Stimulated activated CD4-positive, alpha-beta T cell treated with anti-CD3 and anti-CD28 coated beads, TNF-alpha, amount 100 ng/mL, for 24 hours (primary cell): ENCODE results near the gene ELP2.

ENCODE experiments used
- DNase-seq, 3 experiments: peaks; one replicate each; pipeline ENCODE4 v3.0.0-alpha.2; 2020; ENCODE audit warnings: low read depth in 3 of 3

Gene ELP2

GRCh38 chr18:36120297-36120696 lies 9.4 kb upstream of the ELP2 start:
- DNase-seq, result no peak

- DNase-seq, result no peak
Measured at GRCh38 chr18:36124841-36125240, 4.9 kb upstream of the ELP2 start.

GRCh38 chr18:36126668-36127067 lies 3.0 kb upstream of the ELP2 start:
- DNase-seq, result no peak

GRCh38 chr18:36127836-36128529 lies 1.7 kb upstream of the ELP2 start:
- no peak for DNase-seq

- DNase-seq, result no peak
Measured at GRCh38 chr18:36128530-36128870, 1.2 kb upstream of the ELP2 start.

GRCh38 chr18:36128907-36129299 lies 796 bp upstream of the ELP2 start:
- no peak for DNase-seq

GRCh38 chr18:36130039-36130831 lies 536 bp downstream of the ELP2 start:
- no peak for DNase-seq

- no peak for DNase-seq
Measured at GRCh38 chr18:36130883-36131653, 1.4 kb downstream of the ELP2 start.

GRCh38 chr18:36131692-36132483 lies 2.2 kb downstream of the ELP2 start:
- no peak for DNase-seq

GRCh38 chr18:36132756-36133155 lies 3.1 kb downstream of the ELP2 start:
- DNase-seq, result no peak

GRCh38 chr18:36135264-36135663 lies 5.6 kb downstream of the ELP2 start:
- DNase-seq, result no peak

GRCh38 chr18:36139245-36139644 lies 9.5 kb downstream of the ELP2 start:
- DNase-seq, result no peak

GRCh38 chr18:36141576-36141975 lies 11.9 kb downstream of the ELP2 start:
- no peak for DNase-seq

- no peak for DNase-seq
Measured at GRCh38 chr18:36142751-36143150, 13.1 kb downstream of the ELP2 start.

GRCh38 chr18:36143391-36143790 lies 13.7 kb downstream of the ELP2 start:
- DNase-seq, result no peak

- DNase-seq, result no peak
Measured at GRCh38 chr18:36149514-36150289, 20.0 kb downstream of the ELP2 start.

GRCh38 chr18:36152781-36153180 lies 23.1 kb downstream of the ELP2 start:
- DNase-seq, result no peak

GRCh38 chr18:36153203-36153602 lies 23.5 kb downstream of the ELP2 start:
- DNase-seq, result no peak

GRCh38 chr18:36153771-36154170 lies 24.1 kb downstream of the ELP2 start:
- no peak for DNase-seq

- DNase-seq, result no peak
Measured at GRCh38 chr18:36155851-36156757, 26.4 kb downstream of the ELP2 start.
